Measurements from ENCODE around the gene CBFA2T2.

The CBFA2T2 gene

DNA sequence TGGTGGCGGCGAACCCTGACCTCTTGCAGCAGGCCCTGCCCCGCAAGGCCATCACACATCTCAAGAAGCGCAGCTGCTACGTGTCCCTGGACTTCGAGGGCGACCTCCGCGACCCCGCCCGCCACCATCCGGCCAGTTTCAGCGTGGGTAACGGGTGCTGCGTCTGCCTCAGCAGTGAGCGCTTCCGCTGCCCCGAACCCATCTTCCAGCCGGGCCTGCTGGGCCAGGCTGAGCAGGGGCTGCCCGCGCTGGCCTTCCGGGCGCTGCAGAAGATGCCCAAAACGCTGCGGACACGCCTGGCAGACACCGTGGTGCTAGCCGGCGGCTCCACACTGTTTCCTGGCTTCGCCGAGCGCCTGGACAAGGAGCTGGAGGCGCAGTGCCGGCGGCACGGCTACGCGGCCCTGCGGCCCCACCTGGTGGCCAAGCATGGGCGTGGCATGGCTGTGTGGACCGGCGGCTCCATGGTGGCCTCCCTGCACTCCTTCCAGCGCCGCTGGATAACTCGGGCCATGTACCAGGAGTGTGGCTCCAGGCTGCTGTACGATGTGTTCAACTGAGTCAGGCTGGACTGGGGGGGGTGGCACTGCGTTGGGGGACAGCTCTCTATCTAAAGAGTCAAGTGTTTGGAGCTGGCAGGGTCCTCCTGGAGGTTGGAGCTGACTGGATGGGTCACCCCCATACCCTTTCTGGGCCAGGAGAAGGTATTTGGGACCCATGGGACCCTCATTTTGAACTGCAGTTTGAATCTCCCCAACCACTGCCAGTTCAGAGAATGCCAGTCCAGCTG, 178.0 kb downstream of the CBFA2T2 start:
- DNase-seq (ENCODE audit: low spot score) = peak; percentile 86

DNA sequence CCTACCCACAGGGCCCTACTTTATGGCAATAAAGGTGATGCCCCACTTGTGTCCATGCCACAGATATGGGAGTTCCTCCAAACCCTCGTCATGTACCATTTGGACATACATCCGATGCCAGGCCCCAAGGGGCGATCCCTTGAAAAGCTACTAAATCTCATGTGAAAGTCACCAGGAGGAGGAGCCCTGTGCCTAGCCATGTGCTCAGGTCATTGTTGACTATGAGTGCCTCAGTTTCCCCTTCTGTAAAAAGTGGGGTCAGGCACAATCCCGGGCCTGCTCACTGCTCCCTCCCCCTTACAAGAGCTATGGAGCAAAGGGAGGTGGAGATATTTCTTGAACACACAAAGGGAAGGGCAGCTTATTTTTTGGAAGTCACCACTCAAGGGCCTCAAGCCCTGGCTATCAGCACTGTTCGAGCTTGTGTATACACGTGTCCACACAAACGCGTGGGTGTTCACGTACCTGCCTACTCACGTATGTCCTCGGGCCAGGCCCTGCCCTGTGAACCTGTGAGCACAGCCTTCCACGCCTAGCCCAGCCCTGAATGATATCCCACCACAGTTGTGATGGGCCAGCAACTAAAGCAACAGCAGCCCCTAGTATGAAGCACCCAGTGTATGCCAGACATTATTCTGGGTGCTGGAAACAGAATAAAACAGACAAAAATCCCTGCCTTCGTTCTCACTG, 178.7 kb downstream of the CBFA2T2 start:
- no peak for DNase-seq (ENCODE audit: low spot score)

DNA sequence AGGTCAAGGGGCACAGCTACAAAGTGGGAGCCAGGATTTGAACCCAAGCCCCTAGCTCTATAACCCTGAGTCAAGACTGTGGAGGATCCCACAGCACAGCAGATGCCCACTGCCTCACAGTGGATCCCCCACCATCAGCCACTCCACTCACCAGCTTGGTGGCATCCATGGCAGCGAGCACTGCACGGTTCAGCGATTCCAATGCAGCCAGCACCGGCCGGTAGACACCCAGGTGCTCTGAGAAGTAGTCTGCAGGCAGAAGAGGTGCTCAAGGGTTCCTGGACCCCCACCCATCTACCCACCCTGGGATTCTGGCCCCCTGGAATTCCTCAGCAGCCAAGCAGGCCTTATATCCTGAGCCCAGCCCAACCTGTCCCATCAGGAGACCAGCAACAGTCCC, 179.3 kb downstream of the CBFA2T2 start:
- DNase-seq (ENCODE audit: low spot score) = no peak

DNA sequence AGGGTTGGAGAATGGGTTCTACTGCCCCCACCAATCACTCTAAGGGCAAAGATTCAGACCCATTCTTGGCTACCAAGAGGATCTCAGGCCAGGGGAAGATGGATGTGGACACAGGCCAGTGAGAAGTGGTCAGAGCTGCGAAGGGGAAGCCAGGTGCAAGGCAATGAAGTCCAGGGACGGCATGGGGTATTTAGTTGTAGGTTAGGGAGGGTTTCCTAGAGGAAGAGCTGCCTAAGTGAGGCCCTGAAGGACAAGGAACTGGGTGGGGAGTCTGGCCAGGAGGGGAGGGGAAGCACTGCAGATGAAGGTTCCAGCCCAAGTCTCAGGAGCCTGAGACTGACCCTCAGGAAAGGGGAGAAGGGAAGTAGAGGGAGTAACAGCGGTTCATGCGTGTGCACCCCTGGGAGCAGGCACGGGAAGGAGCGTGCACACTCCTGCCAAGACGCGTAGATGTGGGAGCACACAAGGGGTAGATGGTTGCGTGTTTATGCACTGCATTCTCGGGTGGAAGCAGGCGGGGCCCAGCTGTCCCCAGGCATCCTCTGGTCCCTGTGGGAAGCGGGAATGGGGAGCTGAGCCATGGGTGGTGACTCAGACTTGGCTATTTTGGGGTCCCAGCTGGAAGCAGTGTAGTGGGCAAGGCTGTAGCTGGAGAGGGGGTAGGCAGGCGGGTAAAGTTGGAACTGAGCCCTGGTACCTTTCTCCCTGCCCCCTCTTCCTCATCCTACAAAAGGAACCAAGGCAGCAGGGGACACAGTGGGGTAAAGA, 180.2 kb downstream of the CBFA2T2 start:
- DNase-seq (ENCODE audit: low spot score) = no peak

DNA sequence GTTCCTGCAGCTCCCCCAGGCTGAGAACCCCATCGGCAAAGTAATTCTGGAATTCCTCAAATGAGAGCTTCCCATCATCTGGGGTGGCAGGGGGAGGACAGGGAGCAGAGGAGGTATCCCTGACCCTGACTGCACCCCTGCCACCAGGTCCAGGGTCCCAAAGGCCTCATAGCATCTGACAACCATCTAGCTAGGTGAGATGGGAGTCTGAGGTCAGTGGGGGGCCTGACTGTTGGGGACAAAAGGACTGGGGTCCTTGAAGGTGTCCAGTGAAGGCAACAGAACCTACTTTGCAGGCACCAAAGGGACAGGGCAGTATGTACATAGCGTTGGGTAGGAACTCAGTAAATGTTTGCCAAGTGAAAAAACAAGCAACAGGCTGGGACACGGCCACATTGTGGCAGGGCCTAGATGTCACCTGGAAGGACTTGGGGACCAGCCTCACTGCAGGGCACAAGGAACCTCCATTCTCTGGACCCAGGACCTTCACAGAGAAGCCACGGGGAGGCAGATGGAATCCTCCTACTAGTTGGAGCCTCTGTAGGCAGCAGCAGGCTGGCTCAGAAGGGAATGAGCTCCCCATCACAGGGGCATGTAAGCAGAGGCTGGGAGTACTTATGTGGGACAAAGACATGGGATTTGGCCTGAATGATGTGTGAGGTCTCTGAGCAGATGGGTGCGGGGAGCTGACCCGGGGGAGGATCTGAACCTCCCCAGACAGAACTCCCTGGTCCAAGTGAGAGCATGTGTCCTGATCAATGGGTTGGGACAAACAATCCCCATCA, 181.0 kb downstream of the CBFA2T2 start:
- no peak for DNase-seq (ENCODE audit: low spot score)

DNA sequence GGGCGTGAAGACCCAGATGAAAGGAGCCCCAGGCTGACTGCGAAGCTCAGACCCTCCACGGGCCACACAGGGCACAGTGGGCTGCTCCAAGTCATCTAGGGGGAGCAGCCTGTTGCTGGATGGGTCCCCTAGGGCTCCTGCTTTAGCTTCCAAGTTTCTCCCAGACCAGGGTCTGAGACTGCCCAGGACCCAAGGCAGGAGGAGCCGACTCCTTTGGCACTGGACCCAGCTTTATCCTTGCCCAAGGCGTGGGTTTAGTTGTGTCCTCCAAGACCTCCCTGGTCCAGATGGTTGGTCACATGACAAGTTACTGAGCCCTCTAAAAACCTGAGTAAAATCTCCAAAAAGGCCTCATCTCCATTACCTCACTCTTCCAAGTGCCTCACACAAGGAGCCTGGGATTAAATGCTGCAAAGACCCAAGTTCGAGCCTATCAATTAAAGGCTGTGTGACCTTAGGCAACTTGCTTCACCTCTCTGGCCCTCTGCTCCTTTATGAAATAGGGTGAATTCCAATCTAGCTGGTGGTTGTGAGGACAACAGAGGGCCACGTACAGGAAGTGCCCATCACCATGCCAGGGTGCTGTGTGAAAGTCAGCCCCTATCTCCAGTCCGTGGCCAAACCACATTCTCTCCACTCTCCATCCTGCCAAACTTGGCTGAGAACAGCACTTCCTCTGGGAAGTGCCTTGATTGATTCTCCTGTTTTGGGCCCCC, 181.8 kb downstream of the CBFA2T2 start:
- no peak for DNase-seq (ENCODE audit: low spot score)

DNA sequence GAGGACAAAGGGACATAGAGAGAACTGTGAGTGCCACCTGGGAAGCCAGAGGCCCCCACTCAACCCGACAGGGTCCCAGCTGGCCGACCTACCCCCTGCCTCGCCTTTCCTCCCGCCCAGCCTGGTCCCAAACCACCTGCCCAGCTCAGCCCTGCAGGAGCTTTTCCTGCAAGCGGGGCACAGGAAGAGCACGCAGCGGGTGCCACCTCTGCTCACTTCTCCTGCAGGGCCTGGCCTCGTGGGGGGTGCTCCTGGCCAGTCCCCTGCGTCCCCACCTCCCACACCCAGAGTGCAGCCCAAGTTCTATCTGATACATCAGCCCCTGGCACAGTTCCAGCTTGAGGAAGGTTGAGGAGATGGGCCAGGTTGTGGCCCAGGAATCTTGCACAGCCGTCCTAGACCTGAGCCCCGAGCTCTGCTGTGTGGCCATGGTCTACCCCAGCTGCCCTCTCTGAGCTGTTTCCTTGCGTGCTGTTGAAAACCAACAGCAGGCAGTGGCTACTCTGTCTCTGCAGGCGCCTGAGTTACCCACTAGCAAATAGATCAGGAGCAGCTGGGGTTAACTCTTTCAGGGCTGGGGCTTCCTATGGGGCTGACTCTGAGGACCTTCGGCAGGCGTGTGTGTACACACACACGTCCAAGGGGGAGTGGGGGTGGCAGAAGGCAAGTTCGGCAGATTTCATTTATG, 182.7 kb downstream of the CBFA2T2 start:
- no peak for DNase-seq (ENCODE audit: low spot score)

DNA sequence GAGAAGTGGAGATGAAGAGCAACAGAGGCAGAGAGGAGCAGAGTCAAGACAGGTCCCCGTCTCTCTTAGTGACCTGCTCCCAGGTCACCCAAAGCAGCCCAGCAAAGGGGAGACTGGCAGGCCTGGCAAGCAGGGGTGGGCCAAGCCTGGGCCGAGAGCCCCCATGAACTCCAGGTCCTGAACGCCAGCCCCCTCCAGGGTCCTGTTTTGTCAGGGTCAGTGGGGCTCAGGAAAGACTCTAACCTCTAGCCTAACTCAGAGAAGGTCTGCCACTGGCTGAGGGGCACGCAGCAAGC, 183.2 kb downstream of the CBFA2T2 start:
- no peak for DNase-seq (ENCODE audit: low spot score)

DNA sequence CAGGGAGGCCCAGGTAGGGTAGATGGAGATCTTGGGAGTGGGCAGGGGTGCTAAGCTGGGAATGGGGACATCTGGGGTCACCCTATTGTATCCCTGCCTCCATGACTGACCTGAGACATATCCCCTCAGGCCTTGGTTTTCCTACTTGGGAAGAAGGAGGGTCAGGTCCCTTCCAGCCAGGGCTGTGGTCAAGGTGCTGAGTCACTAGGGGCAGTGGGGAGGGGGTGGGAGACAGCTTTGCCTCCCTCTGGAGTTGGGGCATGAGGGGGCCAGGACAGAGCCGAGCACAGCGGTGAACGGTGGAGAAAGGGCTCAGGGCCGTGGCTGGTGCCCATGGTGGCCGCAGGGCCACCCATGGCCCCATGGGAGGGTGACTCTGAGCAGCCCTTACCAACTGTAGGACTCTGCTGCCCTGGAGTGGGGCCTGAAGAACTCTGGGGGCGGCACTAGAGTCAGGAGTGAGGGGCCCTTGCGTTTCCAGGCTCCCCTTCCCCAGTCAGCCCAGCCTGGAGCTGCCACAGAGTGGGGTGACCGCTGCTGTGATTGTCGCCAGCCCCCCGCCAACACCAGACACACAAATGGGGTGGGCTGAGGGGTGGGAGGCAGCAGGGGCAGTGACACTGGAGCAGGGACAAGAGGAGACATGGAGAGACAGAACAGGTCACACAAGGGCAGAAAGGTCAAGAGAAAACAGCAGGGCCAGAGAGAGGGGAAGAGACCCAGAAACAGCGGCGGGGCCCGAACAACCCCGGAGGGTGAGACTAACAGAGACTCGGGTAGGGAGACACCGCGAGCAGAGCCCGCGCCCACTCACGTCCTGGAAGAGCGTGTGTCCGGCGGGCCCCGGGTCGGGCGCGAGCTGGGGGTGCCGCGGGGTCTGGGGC, 183.8 kb downstream of the CBFA2T2 start:
- no peak for DNase-seq (ENCODE audit: low spot score)

- peak; percentile 57 for DNase-seq (ENCODE audit: low spot score)
These were observed 184.6 kb downstream of the CBFA2T2 start, which contains the start of gene NECAB3 for GRCh38 chr20:33674294-33675135. TSS of gene NECAB3 (minus strand) at chr20:33674428. CDS start at chr20:33674352, 76 bp downstream.

DNA sequence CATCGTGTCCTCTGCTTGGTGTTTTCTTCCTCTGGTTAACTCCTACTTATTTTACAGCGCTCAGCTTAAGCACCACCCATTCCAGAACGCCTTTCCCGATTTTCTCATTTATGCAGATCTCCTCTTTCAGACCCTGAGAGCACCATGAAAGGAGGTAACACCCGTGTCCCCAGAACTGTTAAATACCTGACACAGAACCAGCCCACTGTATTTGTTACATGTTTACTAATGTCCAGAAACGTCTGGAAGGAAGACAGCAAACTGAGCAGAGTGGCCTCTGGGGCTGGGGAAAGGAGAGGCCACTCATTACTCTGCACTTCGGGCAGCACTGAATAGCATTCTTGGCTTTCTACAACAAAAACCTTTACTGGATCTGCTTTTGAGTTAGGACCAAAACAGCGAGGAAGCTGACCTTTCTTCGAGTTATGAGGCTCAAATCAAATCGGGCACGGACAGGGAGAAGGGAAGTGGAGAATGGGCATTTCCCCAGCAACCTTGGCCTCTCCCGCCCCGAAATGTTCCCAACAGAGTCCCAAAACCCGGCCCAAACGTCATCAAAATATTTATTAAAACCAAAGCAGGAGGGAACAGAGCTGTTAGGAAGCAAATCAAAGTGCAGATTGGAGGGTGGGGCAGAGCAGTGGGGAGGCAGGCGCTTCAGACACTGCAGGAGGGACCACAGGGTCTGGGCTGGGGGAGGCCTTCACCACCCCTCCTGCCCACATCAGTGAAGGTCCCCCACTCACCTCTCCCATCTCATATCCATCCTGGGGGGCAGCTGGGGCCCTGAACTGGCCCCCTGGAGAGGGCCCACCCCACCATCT, 185.5 kb downstream of the CBFA2T2 start:
- no peak for DNase-seq (ENCODE audit: low spot score)

DNA sequence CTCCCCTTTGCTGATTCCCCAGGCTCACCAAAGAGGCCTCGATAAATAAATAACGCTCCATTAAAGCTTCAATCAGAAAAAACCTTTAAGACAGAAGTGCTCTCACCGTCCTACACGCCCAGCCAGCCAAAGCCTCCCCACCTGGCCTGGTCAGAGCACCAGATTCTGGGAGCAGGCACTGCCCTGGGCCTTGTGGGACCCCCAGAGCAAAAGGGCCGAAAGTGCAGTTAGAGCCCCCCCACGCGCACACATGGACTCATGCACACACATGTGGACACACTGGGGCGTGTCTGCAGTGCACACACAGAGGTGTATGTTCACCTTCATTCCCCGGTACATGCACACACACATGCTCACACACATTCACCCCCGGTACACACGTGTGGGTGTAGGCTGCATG, 186.2 kb downstream of the CBFA2T2 start:
- DNase-seq (ENCODE audit: low spot score) = no peak

DNA sequence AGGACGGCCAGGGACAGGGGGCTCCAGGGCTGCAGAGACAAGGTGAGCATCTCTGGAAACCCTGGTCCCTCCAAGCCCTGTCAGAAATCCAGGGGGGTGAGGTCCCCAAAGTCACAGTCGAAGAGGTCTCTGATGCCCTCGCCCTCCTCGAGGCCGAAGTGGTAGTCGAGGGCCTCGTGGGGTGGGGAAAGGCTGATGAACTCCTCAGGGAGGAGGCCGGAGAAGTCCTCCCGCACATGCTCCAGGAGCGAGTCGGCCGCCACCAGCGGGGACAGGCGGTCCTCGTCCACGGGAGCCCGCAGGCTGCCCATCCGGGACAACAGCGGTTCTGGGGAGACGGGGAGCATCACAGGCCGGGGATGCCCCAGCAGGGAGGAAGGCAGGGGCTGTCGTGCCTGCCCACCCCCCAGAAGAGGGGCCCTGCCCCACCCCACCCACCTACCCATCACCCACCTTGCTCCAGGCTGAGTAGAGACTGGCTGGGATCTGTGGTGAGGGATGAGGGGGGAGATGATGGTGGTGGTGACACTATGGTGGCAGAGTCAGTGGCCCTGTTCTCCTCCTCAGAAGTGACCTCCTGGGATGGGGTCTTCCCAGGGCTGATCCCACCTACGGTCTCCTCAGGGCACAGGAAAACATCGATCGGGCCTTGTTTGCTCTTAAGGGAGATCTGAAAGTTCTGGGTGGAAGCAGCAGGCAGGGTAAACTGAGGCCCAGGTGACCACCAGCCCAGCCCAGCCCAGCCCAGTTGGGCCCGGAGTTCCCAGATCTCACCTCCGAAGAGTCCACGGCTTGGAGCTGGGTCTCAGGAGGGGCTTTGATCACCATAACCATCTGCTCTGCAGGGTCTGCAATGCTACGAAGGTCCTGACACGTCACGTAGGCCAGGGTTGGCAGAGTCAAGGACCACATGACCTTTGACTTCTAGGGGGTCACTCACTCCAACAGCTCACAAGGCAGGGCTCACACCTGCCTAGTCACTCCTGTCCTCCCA, 187.1 kb downstream of the CBFA2T2 start:
- no peak for DNase-seq (ENCODE audit: low spot score)

DNA sequence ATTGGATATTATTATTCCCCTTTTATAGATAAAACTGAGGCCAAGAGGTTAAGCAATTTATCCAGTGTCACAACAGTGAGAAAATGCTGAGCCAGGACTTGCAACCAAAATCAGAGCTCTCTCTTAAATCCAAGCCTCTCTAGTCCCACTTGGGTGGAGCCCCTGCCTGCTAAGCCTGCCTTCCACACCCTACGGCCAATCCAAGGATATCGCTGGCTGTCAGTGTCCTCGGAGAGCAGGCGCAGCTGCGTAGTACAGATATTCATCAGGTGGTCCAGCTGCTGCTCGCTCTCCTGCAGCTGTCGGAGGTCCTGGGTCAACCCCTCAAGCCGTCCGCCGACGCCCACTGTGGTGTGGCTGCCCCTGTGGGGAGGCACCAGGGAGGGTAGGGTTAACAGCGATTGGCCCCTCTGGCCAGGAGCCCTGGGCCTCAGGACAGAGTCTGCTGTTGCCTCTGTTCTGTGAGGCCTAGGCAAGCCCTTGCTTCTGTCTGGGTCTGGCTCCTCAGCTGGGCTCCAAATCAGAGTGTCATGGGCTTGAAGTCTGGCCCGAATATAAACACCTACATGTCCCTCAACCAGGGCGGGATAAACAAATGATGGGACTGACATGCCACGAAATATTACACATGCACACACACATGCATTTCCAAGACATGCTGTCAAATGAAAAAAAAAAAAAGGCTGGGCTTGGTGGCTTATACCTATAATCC, 188.3 kb downstream of the CBFA2T2 start:
- DNase-seq (ENCODE audit: low spot score) = no peak

- peak; percentile 68 for DNase-seq (ENCODE audit: low spot score)
These were observed 190.0 kb downstream of the CBFA2T2 start for GRCh38 chr20:33679758-33680485.

Data from activated CD4-positive, alpha-beta T cell treated with anti-CD3 and anti-CD28 coated beads, Interleukin-2, Interleukin-4, amounts not matched to agents 100 ng/mL and 50 ng/mL, durations not matched to agents 16 hours and 8 hours (primary cell).